Gastrocnemius medialis (tissue), 4 donors: Measurements from ENCODE around the gene TRIM44.

Experiments
- CTCF ChIP-seq, 5 experiments: fragments of 450-650 bp in 3 of 5; fragments of 200-600 bp in 2 of 5; sonication (generic) in 2 of 5; IDR thresholded peaks in 4 of 5; conservative IDR thresholded peaks in 1 of 5; 1 replicate in 4 of 5; 2 replicates in 1 of 5; pipeline ENCODE4 v1.5.1; 2016 to 2019; ENCODE audit warnings: antibody characterized with exemption in 5 of 5, mild to moderate bottlenecking in 3 of 5, moderate library complexity in 3 of 5
- POLR2A ChIP-seq, 2 donors: fragments of 450-650 bp; IDR thresholded peaks; one replicate each; pipeline ENCODE4 v1.6.1; 2017; ENCODE audit warnings: antibody characterized with exemption in 2 of 2, mild to moderate bottlenecking in 2 of 2, moderate library complexity in 2 of 2

GRCh38 chr11:35650467-35650866, 12.1 kb upstream of the TRIM44 start:
- TF ChIP-seq CTCF (IDR thresholded peaks at IDR 0.05 in 4 of 5, conservative IDR thresholded peaks at IDR 0.05 in 1 of 5) = no peak
- no peak for TF ChIP-seq POLR2A (IDR thresholded peaks at IDR 0.05)
